ENCODE results near the gene MMP14. TPM values are rescaled to one million over a fixed set of nuclear protein-coding genes. Genes with fewer than 3 reads are reported as not detected.

Gene MMP14
- total and polyA plus RNA-seq, 2 of the 13 experiments (the other 11 are each of a cell fraction or from before 2014, with no cell fraction given) = 5.2 to 9.8 TPM

- TF ChIP-seq NFAT5 (CRISPR knock-in tag; IDR thresholded peaks at IDR 0.05) (peak; percentile 59), HOXD1 (CRISPR knock-in tag; IDR thresholded peaks at IDR 0.05) (peak; percentile 95), ZBTB21 (CRISPR knock-in tag; IDR thresholded peaks at IDR 0.05) (peak; percentile 46; the same call in 1 of the 2 replicates), ZNF646 (CRISPR knock-in tag; IDR thresholded peaks at IDR 0.05) (no peak), ZNF761 (CRISPR knock-in tag; conservative IDR thresholded peaks at IDR 0.05) (peak; percentile 92), SRY (CRISPR knock-in tag; IDR thresholded peaks at IDR 0.05) (peak; percentile 97), ZNF782 (CRISPR knock-in tag; IDR thresholded peaks at IDR 0.05; ENCODE audit: borderline replicate concordance) (peak; percentile 89), ZSCAN9 (CRISPR knock-in tag; IDR thresholded peaks at IDR 0.05; ENCODE audit: borderline replicate concordance) (peak; percentile 67), IKZF4 (CRISPR knock-in tag; IDR thresholded peaks at IDR 0.05; ENCODE audit: borderline replicate concordance, low read depth, not compliant biosample characterization) (peak; percentile 91), ZXDC (CRISPR knock-in tag; IDR thresholded peaks at IDR 0.05) (no peak; the same call in 1 of the 2 replicates), U2AF1 (optimal IDR thresholded peaks at IDR 0.05; ENCODE audit: low read depth, low read length) (peak; percentile 77), PBX3 (CRISPR knock-in tag; IDR thresholded peaks at IDR 0.05; ENCODE audit: borderline replicate concordance) (peak; percentile 97)
Observed at GRCh38 chr14:22871224-22872032, 35.0 kb downstream of the MMP14 start, which contains the start of gene LRP10 (continued).
